A549 (cell line): Measurements from ENCODE around the gene CACNA1E. TPM values are rescaled to one million over a fixed set of nuclear protein-coding genes. Genes with fewer than 3 reads are reported as not detected.

ENCODE experiments used
- ATAC-seq, 2 experiments: fragments of 200-7000 bp in 1 of 2; fragments of >200 bp in 1 of 2; cut with Nextera tagmentation in 1 of 2; cut with Tn5 transposase in 1 of 2; 3 replicates each; pipeline versions ENCODE4 v1.8.0 to v1.9.1; 2018 to 2020; ENCODE audit warnings: mild to moderate bottlenecking in 1 of 2, moderate library complexity in 1 of 2
- CTCF ChIA-PET: fragments of 300-600 bp; sonication (Branson Sonifier 250); formaldehyde crosslinking; extraction: SDS; loops from one replicate; lab custom pipeline; 2021; ENCODE audit warnings: antibody characterized with exemption, inconsistent platforms; lab: Yijun Ruan, JAX
- POLR2A ChIA-PET: fragments of 350-600 bp; formaldehyde crosslinking; extraction: SDS; loops from one replicate; lab custom pipeline; 2021; ENCODE audit warnings: antibody characterized with exemption, inconsistent platforms; lab: Yijun Ruan, JAX
- DNase-seq, 2 experiments: peaks; one replicate each; pipeline versions ENCODE4 v3.0.0 to v3.0.0-alpha.2; 2011 to 2016; ENCODE audit warnings: low read depth in 1 of 2, low spot score in 1 of 2
- FAIRE-seq: peaks from 2 replicates; lab custom pipeline; 2011; peaks lifted over from hg19 to GRCh38; lab: Jason Lieb, UNC
- H3K27ac ChIP-seq, 2 experiments: fragments of >200 bp; sonication (Bioruptor Twin); formaldehyde crosslinking; 3 replicates each; pipeline ENCODE4 v1.5.1; 2016 to 2017
- H3K4me1 ChIP-seq: fragments of >200 bp; sonication (Bioruptor Twin); formaldehyde crosslinking; 3 replicates; pipeline ENCODE4 v1.6.1; 2016
- H3K4me2 ChIP-seq: fragments of >200 bp; sonication (Bioruptor Twin); formaldehyde crosslinking; 3 replicates; pipeline ENCODE4 v1.6.1; 2016
- H3K4me3 ChIP-seq: fragments of >200 bp; sonication (Bioruptor Twin); formaldehyde crosslinking; 3 replicates; pipeline ENCODE4 v1.5.1; 2016
- H3K9me3 ChIP-seq: fragments of >200 bp; sonication (Bioruptor Twin); formaldehyde crosslinking; 3 replicates; pipeline ENCODE4 v1.6.1; 2016
- BCL3 ChIP-seq: fragments of >200 bp; sonication (Bioruptor Twin); formaldehyde crosslinking; IDR thresholded peaks from 3 replicates; pipeline ENCODE4 v1.6.1; 2016
- CBX2 ChIP-seq: fragments of 200-600 bp; sonication (generic); IDR thresholded peaks from 2 replicates; pipeline ENCODE4 v1.6.1; 2016; ENCODE audit warnings: low read depth, mild to moderate bottlenecking, borderline replicate concordance
- CBX8 ChIP-seq: fragments of 200-600 bp; sonication (generic); IDR thresholded peaks from 2 replicates; pipeline ENCODE4 v1.6.1; 2016
- CEBPB ChIP-seq, 2 experiments: fragments of >200 bp in 1 of 2; sonication (Bioruptor Twin) in 1 of 2; formaldehyde crosslinking in 1 of 2; IDR thresholded peaks; 2 replicates each; pipeline ENCODE4 v1.6.1; 2012 to 2016
- CHD4 ChIP-seq: fragments of 200-600 bp; sonication (generic); IDR thresholded peaks from 2 replicates; pipeline ENCODE4 v1.6.1; 2016; ENCODE audit warnings: antibody characterized with exemption, mild to moderate bottlenecking, borderline replicate concordance
- EHMT2 ChIP-seq: fragments of 200-600 bp; sonication (generic); IDR thresholded peaks from 2 replicates; pipeline ENCODE4 v1.6.1; 2016; ENCODE audit warnings: antibody characterized with exemption, low read depth, mild to moderate bottlenecking, moderate library complexity
- EP300 ChIP-seq, 2 experiments: fragments of >200 bp; sonication (Bioruptor Twin); formaldehyde crosslinking; IDR thresholded peaks; 2 replicates in 1 of 2; 3 replicates in 1 of 2; pipeline ENCODE4 v1.6.1; 2016 to 2017
- FOSL2 ChIP-seq, 2 experiments: fragments of 450-650 bp in 1 of 2; fragments of >200 bp in 1 of 2; sonication (Bioruptor Twin) in 1 of 2; formaldehyde crosslinking; IDR thresholded peaks; 2 replicates each; pipeline versions ENCODE4 v1.5.0 to v1.6.1; 2016 to 2020; ENCODE audit warnings: mild to moderate bottlenecking in 1 of 2, moderate library complexity in 1 of 2
- FOXS1 ChIP-seq: fragments of 250-450 bp; sonication (Bioruptor Pico); IDR thresholded peaks from 2 replicates; pipeline ENCODE4 v1.5.0; 2020; ENCODE audit warnings: mild to moderate bottlenecking, moderate library complexity
- HES2 ChIP-seq: fragments of >200 bp; sonication (Bioruptor Twin); formaldehyde crosslinking; IDR thresholded peaks from 2 replicates; pipeline ENCODE4 v1.6.1; 2016
- HOXA7 ChIP-seq: fragments of 250-450 bp; sonication (Bioruptor Pico); IDR thresholded peaks from 2 replicates; pipeline ENCODE4 v1.5.0; 2020; ENCODE audit warnings: mild to moderate bottlenecking, moderate library complexity
- HOXB13 ChIP-seq: fragments of 250-450 bp; sonication (Bioruptor Pico); IDR thresholded peaks from 2 replicates; pipeline ENCODE4 v1.5.0; 2020; ENCODE audit warnings: low read depth, mild to moderate bottlenecking, moderate library complexity
- JUN ChIP-seq, 2 experiments: fragments of >200 bp; sonication (Bioruptor Twin); formaldehyde crosslinking; IDR thresholded peaks; 2 replicates in 1 of 2; 3 replicates in 1 of 2; pipeline ENCODE4 v1.6.1; 2016 to 2017
- JUNB ChIP-seq: fragments of >200 bp; sonication (Bioruptor Twin); formaldehyde crosslinking; IDR thresholded peaks from 2 replicates; pipeline ENCODE4 v1.6.1; 2016
- KDM1A ChIP-seq: fragments of 200-600 bp; sonication (generic); IDR thresholded peaks from 2 replicates; pipeline ENCODE4 v1.6.1; 2016; ENCODE audit warnings: low read depth, mild to moderate bottlenecking
- KDM5A ChIP-seq: fragments of 200-600 bp; sonication (generic); IDR thresholded peaks from 2 replicates; pipeline ENCODE4 v1.6.1; 2016; ENCODE audit warnings: antibody characterized with exemption, mild to moderate bottlenecking
- MAFK ChIP-seq: fragments of 450-650 bp; IDR thresholded peaks from 2 replicates; pipeline ENCODE4 v1.6.1; 2014; ENCODE audit not compliant: partially characterized antibody
- MYC ChIP-seq: IDR thresholded peaks from 2 replicates; pipeline ENCODE4 v1.6.1; 2012; ENCODE audit warnings: mild to moderate bottlenecking, inconsistent platforms, low read length, improper control_type of control experiment, borderline replicate concordance
- NPAS2 ChIP-seq: fragments of 250-450 bp; sonication (Bioruptor Pico); IDR thresholded peaks from 2 replicates; pipeline ENCODE4 v1.8.0; 2022; ENCODE audit warnings: mild to moderate bottlenecking, moderate library complexity, borderline replicate concordance
- NR3C1 ChIP-seq: fragments of >200 bp; sonication (Bioruptor Twin); formaldehyde crosslinking; IDR thresholded peaks from 3 replicates; pipeline ENCODE4 v1.6.1; 2017
- POLR2A ChIP-seq: IDR thresholded peaks from 2 replicates; pipeline ENCODE4 v1.6.1; 2012; ENCODE audit warnings: mild to moderate bottlenecking, low read length
- POLR2AphosphoS2 ChIP-seq: conservative IDR thresholded peaks from 2 replicates; pipeline ENCODE4 v1.6.1; 2012; ENCODE audit warnings: low read length, improper control_type of control experiment, inconsistent platforms
- USF2 ChIP-seq: fragments of 450-650 bp; IDR thresholded peaks from 2 replicates; pipeline ENCODE4 v1.6.1; 2014; ENCODE audit warnings: antibody characterized with exemption
- ZSCAN20 ChIP-seq: fragments of 250-450 bp; sonication (Bioruptor Pico); IDR thresholded peaks from 2 replicates; pipeline ENCODE4 v1.8.0; 2022; ENCODE audit warnings: mild to moderate bottlenecking, moderate library complexity
- WGBS: methylation state at CpG from one replicate; pipeline ENCODE4 v1.1.6; 2017; ENCODE audit errors: missing lambda C conversion rate; 5-methylcytosine and 5-hydroxymethylcytosine counted together
- polyA plus RNA-seq, 4 experiments: library from polyadenylated mRNA; depleted of rRNA in 3 of 4; stranded (reverse); fragments of >200 nt; fragmentation: RNase III in 1 of 4; extraction: RNeasy Plus Mini Kit Qiagen cat#74134 plus additional on column Dnase treatment in 1 of 4; gene quantifications; 2 replicates in 3 of 4; 3 replicates in 1 of 4; pipeline ENCODE4 v1.2.3, GENCODE V29; 2011 to 2017
- TF ChIP-seq, protein P1 (sequence below): fragments of 250-450 bp; sonication (Bioruptor Pico); IDR thresholded peaks from 2 replicates; pipeline ENCODE4 v1.5.0; 2020; ENCODE audit warnings: low read depth, mild to moderate bottlenecking, moderate library complexity

CACNA1E gene
- polyA plus RNA-seq, 2 of the 4 experiments (the other 2 are of a cell fraction): 0.01 TPM; not detected in 1

DNA sequence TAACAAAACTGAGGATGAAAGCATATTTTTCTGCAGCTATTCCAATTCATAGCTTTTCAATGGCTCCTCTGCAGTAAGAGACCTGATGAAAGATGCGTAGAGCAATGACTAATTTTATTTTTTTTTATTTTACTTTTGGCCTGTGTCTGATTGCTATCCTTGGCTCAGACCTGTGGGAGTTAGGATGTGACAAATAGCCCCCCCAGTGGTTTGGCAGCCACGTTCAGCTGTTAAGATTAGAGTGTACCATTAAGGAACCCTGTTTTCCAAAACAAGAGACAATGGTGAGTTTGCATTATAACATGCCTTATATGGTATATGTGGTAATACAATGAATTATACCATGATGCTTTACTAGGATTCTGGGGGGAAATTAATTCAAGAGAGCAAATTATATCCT is 264.7 kb downstream of the CACNA1E start:
- FAIRE-seq (no peak), DNase-seq (no peak), ATAC-seq (no peak)
- TF ChIP-seq CEBPB (IDR thresholded peaks at IDR 0.05) (no peak), EHMT2 (no peak), BCL3 (no peak), KDM5A (no peak)
- Histone ChIP-seq H3K4me3 (no peak overlapping the region), H3K4me1 (no peaks in the 10 kb centered on the region), H3K27ac (no peak overlapping the region), H3K4me2 (no peak overlapping the region), H3K9me3 (no peaks in the 10 kb centered on the region)
- CTCF ChIA-PET: no interaction called here
- WGBS: 25% methylated on average over 2 of the region's 2 CpGs
- POLR2A ChIA-PET: no interaction called here

GRCh38 chr1:181754103-181754502 is 270.8 kb downstream of the CACNA1E start:
- no peak overlapping the region for H3K4me2 ChIP-seq
- no peak overlapping the region for H3K27ac ChIP-seq
- H3K4me1 ChIP-seq: no peaks in the 10 kb centered on the region
- H3K9me3 ChIP-seq: no peaks in the 10 kb centered on the region
- TF ChIP-seq NPAS2 (CRISPR knock-in tag) (no peak), KDM5A (no peak), KDM1A (no peak), FOSL2 (IDR thresholded peaks at IDR 0.05) (no peak), FOSL2 (CRISPR knock-in tag; IDR thresholded peaks at IDR 0.05) (no peak)
- POLR2A ChIA-PET: no interaction called here
- ATAC-seq: no peak
- no peak for FAIRE-seq
- CTCF ChIA-PET: no interaction called here
- WGBS: 10% methylated on average over 4 of the region's 4 CpGs
- no peak for DNase-seq
- no peak overlapping the region for H3K4me3 ChIP-seq

DNA sequence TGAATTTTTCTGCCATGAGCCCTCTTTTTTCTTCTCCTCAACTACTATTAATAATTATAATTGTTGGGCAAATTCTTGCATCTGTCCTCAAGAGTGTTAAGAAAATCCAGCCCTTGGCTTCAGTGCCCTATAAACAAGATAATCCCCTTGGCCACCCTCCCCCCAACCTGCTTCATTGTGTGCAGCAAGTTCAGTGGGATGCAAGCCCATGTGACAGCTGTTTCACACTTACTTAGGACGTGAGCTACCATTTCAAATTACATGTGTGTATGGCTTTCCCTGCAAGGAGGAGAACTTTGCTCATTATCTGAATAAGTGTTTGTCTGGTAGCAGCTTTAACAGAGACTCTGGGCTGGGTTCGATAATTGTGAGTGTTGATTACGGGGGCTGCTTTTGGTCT is 276.2 kb downstream of the CACNA1E start:
- WGBS: 3% methylated on average over 3 of the region's 3 CpGs
- Histone ChIP-seq H3K27ac (no peak overlapping the region), H3K4me3 (no peak overlapping the region), H3K4me2 (no peak overlapping the region), H3K9me3 (no peaks in the 10 kb centered on the region), H3K4me1 (no peaks in the 10 kb centered on the region)
- TF ChIP-seq NPAS2 (CRISPR knock-in tag) (no peak), POLR2AphosphoS2 (no peak), MAFK (no peak), USF2 (no peak), CBX2 (no peak), HOXA7 (CRISPR knock-in tag) (no peak), ZSCAN20 (CRISPR knock-in tag) (no peak), CBX8 (no peak), JUN (IDR thresholded peaks at IDR 0.05) (no peak), FOXS1 (CRISPR knock-in tag) (no peak), CHD4 (no peak), JUNB (no peak), EP300 (IDR thresholded peaks at IDR 0.05) (no peak), POLR2A (no peak), MYC (no peak), HES2 (no peak), HOXB13 (CRISPR knock-in tag) (no peak), NR3C1 (no peak), BCL3 (no peak)
- TF ChIP-seq, protein P1, sequence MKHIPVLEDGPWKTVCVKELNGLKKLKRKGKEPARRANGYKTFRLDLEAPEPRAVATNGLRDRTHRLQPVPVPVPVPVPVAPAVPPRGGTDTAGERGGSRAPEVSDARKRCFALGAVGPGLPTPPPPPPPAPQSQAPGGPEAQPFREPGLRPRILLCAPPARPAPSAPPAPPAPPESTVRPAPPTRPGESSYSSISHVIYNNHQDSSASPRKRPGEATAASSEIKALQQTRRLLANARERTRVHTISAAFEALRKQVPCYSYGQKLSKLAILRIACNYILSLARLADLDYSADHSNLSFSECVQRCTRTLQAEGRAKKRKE (CRISPR knock-in tag): no peak
- ChIA-PET CTCF (no interaction called here), POLR2A (no interaction called here)
- no peak for DNase-seq
- no peak for ATAC-seq
- no peak for FAIRE-seq
